GM11168 (cell line): ENCODE data around the gene ERC2.
"Not testable (repeated sequence)": the region's sequence is repeated elsewhere in the genome, so short reads cannot be mapped to it uniquely, and the experiment has no call there.

Experiments
- in situ Hi-C: fragments of 300-500 bp; cut with MboI; formaldehyde crosslinking; loops from one replicate; pipeline ENCODE4 v1.12.0; 2022; ENCODE audit warnings: low sequenced_read_pairs; ENCODE audit not compliant: unreplicated experiment

ERC2 gene

DNA sequence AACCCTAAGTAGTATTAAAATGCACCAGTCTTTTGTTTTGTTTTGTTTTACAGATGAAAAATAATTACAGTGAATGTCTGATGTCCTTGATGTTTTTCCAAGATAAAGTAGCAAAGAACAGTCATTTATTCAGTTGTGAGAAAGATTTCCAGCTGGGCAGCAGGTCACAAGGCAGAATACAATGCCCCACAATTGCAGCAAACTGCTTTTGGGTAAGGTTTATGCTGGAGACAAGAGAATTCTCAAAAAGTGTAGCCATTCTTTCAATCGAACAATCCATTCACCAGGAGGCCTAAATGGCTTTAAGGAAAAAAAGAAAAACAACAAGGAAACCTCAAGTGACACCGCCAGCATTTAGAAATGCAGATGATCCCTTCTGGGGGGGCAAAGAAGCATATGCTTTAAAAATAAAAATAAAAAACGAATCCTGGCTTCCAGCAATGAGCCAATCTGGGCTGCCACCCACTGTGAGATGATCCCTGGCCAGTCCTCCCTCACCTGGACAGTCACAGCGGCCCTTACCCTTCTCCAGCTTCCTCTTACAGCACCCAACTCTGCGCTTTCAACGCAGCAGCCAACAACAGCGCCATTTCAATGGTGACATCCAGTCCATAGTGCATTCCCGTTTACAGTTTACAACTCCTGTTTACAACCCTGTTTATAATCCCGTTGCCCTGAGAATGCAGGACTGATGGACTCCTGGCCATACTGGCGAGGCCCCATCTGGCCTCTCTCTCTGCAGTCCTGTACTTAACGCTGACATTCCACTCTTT is 955.5 kb downstream of the ERC2 start:
- in situ Hi-C loops = no loop called here

- in situ Hi-C loops = no loop called here
Observed at GRCh38 chr3:55511895-55512570, 956.2 kb downstream of the ERC2 start.

GRCh38 chr3:55508335-55508734 is 959.9 kb downstream of the ERC2 start:
- in situ Hi-C loops = no loop called here

- in situ Hi-C loops = no loop called here
Observed at GRCh38 chr3:55507808-55508207, 960.5 kb downstream of the ERC2 start.

- in situ Hi-C loops = no loop called here
Observed at GRCh38 chr3:55505776-55506175, 962.5 kb downstream of the ERC2 start.

GRCh38 chr3:55505102-55505501 is 963.2 kb downstream of the ERC2 start:
- in situ Hi-C loops = not testable (repeated sequence)

DNA sequence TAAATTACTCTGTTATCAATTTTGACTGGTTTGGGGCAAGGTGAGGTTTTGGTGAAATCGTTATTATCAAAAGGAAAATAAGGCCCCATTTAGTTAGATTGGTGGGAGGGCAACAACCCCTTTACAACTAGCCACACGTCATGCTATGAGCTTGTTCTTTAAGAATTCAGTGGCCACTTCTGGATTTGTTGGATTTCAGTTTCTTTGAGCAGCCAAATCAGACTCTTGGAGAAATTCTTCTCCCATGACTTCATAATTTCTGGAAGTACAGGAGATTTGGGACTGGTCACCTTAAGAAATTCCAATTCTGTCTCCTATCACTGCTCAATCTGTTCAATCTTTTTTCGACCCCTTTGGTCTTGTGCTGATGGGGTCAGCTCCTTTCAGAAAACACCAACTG is 966.4 kb downstream of the ERC2 start:
- in situ Hi-C loops = no loop called here

- in situ Hi-C loops = no loop called here
Observed at GRCh38 chr3:55500555-55501330, 967.5 kb downstream of the ERC2 start.

- in situ Hi-C loops = loop anchor here (5.0 to 25.0 kb wide), 2 partner anchors 229 to 764 kb away; no protein-coding TSS in a partner anchor
Observed at GRCh38 chr3:55498520-55498919, 969.7 kb downstream of the ERC2 start.

DNA sequence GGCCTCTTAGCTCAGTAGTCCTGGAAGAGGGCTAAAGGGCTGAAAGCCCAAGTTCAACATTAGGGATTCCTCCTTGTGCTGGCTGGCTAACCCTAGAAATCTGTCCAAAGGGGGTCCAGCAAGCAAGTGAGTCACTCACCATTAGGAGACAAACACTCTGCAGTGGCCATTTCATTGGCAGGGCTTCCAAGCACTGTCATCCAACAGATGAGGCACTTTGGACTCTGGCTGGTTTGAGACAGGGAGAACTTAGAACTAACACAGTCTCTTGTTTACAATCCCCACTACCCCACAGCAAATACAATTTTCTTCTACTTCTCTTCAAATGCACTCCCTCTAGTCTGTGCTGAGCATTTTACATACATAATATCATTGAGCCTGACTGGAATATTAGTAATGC is 971.0 kb downstream of the ERC2 start:
- in situ Hi-C loops = loop anchor here (5.0 to 25.0 kb wide), 2 partner anchors 230 to 765 kb away; no protein-coding TSS in a partner anchor

- in situ Hi-C loops = loop anchor here (5.0 to 25.0 kb wide), 2 partner anchors 232 to 767 kb away; no protein-coding TSS in a partner anchor
Observed at GRCh38 chr3:55494976-55495375, 973.3 kb downstream of the ERC2 start.

- in situ Hi-C loops = loop anchor here (25.0 kb wide), 1 partner anchor 769 kb away; no protein-coding TSS in a partner anchor
Observed at GRCh38 chr3:55492976-55493375, 975.3 kb downstream of the ERC2 start.

- in situ Hi-C loops = loop anchor here (25.0 kb wide), 1 partner anchor 771 kb away; no protein-coding TSS in a partner anchor
Observed at GRCh38 chr3:55491296-55491816, 976.9 kb downstream of the ERC2 start.

DNA sequence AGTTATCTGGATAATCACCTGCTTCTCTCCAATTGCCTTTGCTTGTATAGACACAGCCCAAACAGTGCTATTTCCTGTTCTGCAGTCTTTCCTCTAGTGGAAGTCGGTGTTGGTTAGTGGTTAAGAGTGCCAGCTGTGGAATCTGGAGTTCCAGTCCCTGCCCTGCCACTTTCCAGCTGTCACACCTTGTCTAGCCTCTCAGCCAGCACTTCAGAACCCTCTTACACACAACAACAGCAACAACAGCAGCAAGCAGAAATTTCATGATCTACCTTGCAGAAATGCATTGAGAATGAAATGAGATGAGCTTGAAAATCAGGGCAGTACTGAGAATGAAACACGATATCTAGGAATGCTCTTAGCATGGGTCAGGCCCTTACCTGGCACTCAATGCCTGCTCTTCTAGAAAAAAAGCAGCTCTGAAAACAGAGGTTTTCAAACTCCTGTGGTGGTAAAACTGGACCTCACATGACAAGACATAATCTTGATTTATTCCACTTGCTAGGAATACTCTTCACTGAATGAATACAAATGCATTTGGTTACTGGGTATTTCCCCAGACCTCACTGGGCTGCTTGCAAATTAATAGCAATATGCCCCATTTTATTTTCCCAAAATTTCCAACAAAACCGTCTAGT is 977.9 kb downstream of the ERC2 start:
- in situ Hi-C loops = loop anchor here (25.0 kb wide), 1 partner anchor 772 kb away; no protein-coding TSS in a partner anchor

DNA sequence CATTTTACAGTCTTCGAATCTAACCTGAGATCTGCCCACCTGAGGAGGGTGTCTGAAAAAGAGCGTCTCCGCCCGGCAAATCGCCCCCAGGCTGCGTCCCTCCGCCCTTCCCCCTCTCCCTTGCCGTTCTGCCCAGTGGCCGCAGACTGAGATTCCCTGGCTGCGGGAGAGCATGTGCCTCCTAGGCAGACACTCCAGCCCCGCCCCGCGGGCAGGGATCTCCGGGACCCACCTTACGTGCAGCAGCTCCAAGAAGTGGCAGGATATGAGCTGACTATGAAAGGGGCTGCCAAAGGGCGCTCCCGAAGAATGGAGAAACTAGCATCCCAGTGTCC is 978.5 kb downstream of the ERC2 start:
- in situ Hi-C loops = loop anchor here (25.0 kb wide), 1 partner anchor 773 kb away; no protein-coding TSS in a partner anchor

DNA sequence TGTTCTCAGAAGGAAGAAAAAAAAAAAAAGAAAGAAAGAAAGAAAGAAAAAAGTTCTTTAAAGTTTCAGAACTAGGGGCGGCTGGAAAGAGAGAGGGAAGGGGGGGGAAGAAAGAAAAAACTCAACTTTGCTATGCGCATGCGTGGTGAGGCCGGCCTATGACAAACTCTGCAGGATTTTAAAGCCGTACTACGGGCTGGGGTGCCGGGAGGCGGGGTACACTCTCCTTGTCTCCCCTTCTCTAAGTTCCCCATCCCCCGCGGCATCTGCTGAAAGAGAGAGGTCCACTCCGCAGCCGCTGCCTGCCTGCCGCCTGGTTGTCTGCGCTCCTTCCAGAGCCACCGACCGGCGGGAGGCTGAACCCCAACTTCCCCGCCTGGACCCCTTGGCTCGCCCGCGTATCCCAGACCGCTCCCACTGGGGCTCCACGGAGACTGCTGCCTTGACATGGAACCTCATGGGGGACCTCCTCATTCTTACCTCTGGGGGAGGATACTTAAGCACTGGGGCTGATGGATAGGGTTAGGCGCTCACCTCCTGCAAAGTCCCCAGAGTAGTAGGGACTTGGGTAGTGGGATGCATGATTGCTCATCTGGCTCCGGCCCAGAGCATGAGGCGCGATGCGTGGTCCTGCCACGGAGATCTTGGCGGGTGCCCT is 979.7 kb downstream of the ERC2 start:
- in situ Hi-C loops = loop anchor here (25.0 kb wide), 1 partner anchor 774 kb away; no protein-coding TSS in a partner anchor

DNA sequence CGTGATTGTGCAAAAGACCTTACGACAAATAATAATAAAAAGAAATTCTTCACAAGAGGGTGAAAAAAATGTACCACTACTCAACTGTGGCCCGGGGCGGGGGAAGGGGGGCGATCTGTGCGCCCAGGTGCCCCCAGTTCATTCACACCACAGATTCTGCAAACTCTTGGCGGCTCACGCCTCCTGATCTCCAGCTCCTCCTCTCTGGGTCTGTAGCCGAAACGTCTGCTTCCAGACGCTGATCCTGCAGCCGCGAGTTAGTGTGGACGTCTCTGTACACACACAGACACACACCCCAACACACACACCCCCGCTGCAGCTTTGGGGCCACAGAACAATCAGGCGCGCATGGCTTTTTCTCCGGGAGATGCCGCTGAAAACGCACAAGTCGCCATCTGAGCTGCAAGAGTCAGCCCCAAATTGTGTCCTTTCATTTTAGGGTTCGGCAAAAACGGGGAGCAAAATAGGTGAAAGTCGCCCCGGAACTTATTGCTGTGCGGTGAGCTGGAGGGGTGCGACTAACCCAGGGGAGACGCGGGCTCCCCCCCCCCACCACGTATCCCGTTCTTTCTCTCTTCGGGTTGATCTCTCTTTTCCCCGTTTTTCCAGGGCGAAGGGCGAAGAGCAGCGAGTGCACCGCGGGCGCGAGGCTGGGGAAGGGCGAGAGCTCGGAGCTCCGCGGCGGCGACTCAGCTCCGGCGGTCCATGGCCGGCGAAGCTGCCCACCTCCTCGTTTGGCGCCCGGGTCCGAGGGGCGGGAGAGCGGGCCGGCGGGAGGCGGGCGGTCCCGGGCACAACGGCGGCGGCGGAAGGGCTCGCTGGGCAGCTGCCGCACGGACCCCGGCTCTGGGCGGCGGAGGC is 980.7 kb downstream of the ERC2 start:
- in situ Hi-C loops = loop anchor here (25.0 kb wide), 1 partner anchor 775 kb away; no protein-coding TSS in a partner anchor

DNA sequence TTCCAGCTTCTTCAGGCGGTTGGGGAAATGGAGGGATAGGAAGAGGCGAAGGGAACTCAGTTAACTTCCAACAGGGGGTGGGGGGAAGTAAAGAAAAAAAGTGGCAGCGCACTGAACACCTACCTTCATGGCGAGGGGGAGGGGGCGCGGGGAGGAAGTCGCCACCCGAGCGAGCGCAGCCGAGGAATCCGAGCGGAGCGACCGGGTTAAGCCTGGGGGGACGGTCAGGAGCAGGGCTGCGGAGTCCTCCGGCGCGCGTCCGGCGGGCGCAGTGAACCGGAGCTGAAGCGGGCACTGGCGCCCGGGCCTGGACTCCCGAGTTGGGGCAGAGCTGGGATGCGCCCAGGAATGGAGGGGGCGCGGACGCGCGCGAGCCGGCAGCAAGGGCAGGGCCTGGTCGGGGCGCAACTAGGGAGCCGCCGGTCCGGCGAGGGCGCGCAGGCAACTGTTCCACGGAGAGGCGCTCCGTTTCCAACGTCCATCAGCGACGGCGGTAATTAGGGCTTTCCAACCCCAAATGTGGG is 981.3 kb downstream of the ERC2 start, which contains the start of gene WNT5A:
Gene WNT5A, minus strand, starts transcription at position 450 of the 524 bp plus-strand sequence. Its CDS starts 321 bp downstream, at position 129.
- in situ Hi-C loops = loop anchor here (25.0 kb wide), 1 partner anchor 775 kb away; no protein-coding TSS in a partner anchor
